Breast epithelium (tissue), 3 donors: ENCODE data around the gene TNP1.

Experiments
- CTCF ChIP-seq, 3 donors: fragments of 450-650 bp; IDR thresholded peaks; one replicate each; pipeline ENCODE4 v1.5.1; 2016 to 2017; ENCODE audit warnings: antibody characterized with exemption in 3 of 3, mild to moderate bottlenecking in 3 of 3, moderate library complexity in 3 of 3
- POLR2AphosphoS5 ChIP-seq, 3 donors: sonication (generic); formaldehyde crosslinking; IDR thresholded peaks; one replicate each; pipeline ENCODE4 v1.6.1; 2017; ENCODE audit warnings: antibody characterized with exemption in 3 of 3

DNA sequence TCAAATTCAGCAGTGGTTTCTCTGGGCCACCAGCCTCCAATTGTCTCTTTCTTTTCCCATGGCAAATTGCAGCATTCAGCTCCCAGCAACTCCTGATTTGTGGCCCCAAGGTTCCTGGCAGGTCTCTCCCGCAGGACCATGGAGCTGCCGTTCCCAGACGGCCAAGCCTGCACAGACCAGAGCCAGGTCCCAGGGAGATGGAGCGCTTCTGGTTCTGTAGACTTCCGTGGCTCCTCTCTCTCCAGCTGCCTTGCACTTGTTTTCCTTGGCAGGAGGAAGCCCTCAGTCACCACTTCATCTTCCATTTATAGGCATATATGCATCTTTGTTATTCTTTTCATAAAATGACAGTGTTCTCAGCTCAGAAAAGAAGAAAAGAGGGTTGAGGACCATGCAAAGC lies 21.7 kb downstream of the TNP1 start:
- TF ChIP-seq CTCF (IDR thresholded peaks at IDR 0.05) (no peak), POLR2AphosphoS5 (IDR thresholded peaks at IDR 0.05) (no peak)
